Pancreas (tissue), 10 donors: Measurements from ENCODE around the gene DOCK1. TPM values are rescaled to one million over a fixed set of nuclear protein-coding genes. Genes with fewer than 3 reads are reported as not detected.

Experiments used
- ATAC-seq, 4 donors: fragments of 200-7000 bp; cut with Tn5 transposase; one replicate each; pipeline versions ENCODE4 v1.8.0 to v1.9.1; 2020; ENCODE audit warnings: mild to moderate bottlenecking in 4 of 4, moderate library complexity in 4 of 4
- DNase-seq, 6 donors: peaks; one replicate each; pipeline ENCODE4 v3.0.0-alpha.2; 2020
- FAIRE-seq: peaks from 2 replicates; lab custom pipeline; 2012; peaks lifted over from hg19 to GRCh38; lab: Jason Lieb, UNC
- H3K27ac ChIP-seq, 4 donors: fragments of 200-600 bp; sonication (generic); 1 replicate in 3 of 4; 2 replicates in 1 of 4; pipeline versions ENCODE4 v1.5.0 to v1.8.0; 2020
- H3K27me3 ChIP-seq, 4 donors: fragments of 200-600 bp; one replicate each; pipeline ENCODE4 v1.8.0; 2021
- H3K36me3 ChIP-seq, 3 donors: fragments of 200-600 bp; sonication (generic) in 1 of 3; one replicate each; pipeline versions ENCODE4 v1.5.0 to v1.8.0; 2020 to 2021
- H3K4me1 ChIP-seq, 3 donors: fragments of 200-600 bp; one replicate each; pipeline ENCODE4 v1.8.0; 2021
- H3K4me3 ChIP-seq, 4 donors: fragments of 200-600 bp; sonication (generic) in 2 of 4; one replicate each; pipeline versions ENCODE4 v1.5.0 to v1.8.0; 2020 to 2021
- H3K9me3 ChIP-seq, 4 donors: fragments of 200-600 bp; one replicate each; pipeline ENCODE4 v1.8.0; 2021
- WGBS, 2 donors: extraction: QIAGEN DNeasy Blood & Tissue Kit; methylation state at CpG; one replicate each; pipeline ENCODE4 v1.1.7; 2013; 5-methylcytosine and 5-hydroxymethylcytosine counted together
- intact Hi-C, 3 donors: fragments of 100-400 bp; cut with DNase I; formaldehyde crosslinking; loops; one replicate each; pipeline versions ENCODE4 v1.11.1 to v1.14.2; 2022
- polyA plus RNA-seq, 2 donors: library from polyadenylated mRNA; stranded (reverse); fragments of 200-250 nt; gene quantifications; one replicate each; pipeline ENCODE4 v1.2.3, GENCODE V29; 2013
- total RNA-seq, 6 donors: library from RNA; stranded (reverse); fragmentation: NEBNext Ultra II Directional in 4 of 6; extraction: Animal tissue kit (Norgen Biotek cat#: 25700) in 4 of 6; gene quantifications; one replicate each; pipeline versions ENCODE4 v1.2.1 to v1.2.4, GENCODE V29; 2021 to 2023
- TF ChIP-seq, protein P1 (sequence below), 4 donors: fragments of 200-600 bp; sonication (generic) in 3 of 4; IDR thresholded peaks; one replicate each; pipeline versions ENCODE4 v1.5.0 to v1.8.0; 2021; ENCODE audit warnings: antibody characterized with exemption in 4 of 4
- donor health status: healthy with polysubstance abuse.
- donor health status: DM: no; HTN: no; CAD: no; lungs with moderate emphysema.
- donor health status: DM: no; HTN: no; CAD: no.
- donor health status: control.
- donor health status: control.
- donor health status: Bipolar disorder and iron deficiency.
- donor health status: DM: yes; HTN: yes; CAD: no.
- donor health status: DM: no; HTN: no; CAD: no.
- donor health status: DM: no; HTN: no; CAD: no.
- donor health status: DM: yes; HTN: yes; CAD: no.

DOCK1 gene
- total and polyA plus RNA-seq, 8 donors: 12.1 to 38.6 (median 24.2) TPM

- intact Hi-C loops: no loop called here
Observed at GRCh38 chr10:127458016-127458810, 553.0 kb downstream of the DOCK1 start.

GRCh38 chr10:127458829-127459228 lies 553.6 kb downstream of the DOCK1 start:
- no peak for ATAC-seq
- no peak for FAIRE-seq
- WGBS, 2 donors: 88 to 89% methylated on average over 6 of the region's 6 CpGs
- Histone ChIP-seq H3K9me3 (no peaks in the 10 kb centered on the region), H3K27me3 (no peaks in the 10 kb centered on the region), H3K36me3 (no peaks in the 10 kb centered on the region), H3K4me1 (no peaks in the 10 kb centered on the region), H3K4me3 (no peak overlapping the region), H3K27ac (no peak overlapping the region)
- TF ChIP-seq, protein P1, sequence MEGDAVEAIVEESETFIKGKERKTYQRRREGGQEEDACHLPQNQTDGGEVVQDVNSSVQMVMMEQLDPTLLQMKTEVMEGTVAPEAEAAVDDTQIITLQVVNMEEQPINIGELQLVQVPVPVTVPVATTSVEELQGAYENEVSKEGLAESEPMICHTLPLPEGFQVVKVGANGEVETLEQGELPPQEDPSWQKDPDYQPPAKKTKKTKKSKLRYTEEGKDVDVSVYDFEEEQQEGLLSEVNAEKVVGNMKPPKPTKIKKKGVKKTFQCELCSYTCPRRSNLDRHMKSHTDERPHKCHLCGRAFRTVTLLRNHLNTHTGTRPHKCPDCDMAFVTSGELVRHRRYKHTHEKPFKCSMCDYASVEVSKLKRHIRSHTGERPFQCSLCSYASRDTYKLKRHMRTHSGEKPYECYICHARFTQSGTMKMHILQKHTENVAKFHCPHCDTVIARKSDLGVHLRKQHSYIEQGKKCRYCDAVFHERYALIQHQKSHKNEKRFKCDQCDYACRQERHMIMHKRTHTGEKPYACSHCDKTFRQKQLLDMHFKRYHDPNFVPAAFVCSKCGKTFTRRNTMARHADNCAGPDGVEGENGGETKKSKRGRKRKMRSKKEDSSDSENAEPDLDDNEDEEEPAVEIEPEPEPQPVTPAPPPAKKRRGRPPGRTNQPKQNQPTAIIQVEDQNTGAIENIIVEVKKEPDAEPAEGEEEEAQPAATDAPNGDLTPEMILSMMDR (IDR thresholded peaks at IDR 0.05): no peak
- intact Hi-C loops: no loop called here
- DNase-seq: no peak

More at GRCh38 chr10:127458016-127458810, 553.0 kb downstream of the DOCK1 start:
- DNase-seq: no peak
- Histone ChIP-seq H3K9me3 (no peaks in the 10 kb centered on the region), H3K4me3 (no peak overlapping the region), H3K27me3 (no peaks in the 10 kb centered on the region), H3K4me1 (no peaks in the 10 kb centered on the region), H3K36me3 (no peaks in the 10 kb centered on the region), H3K27ac (no peak overlapping the region)
- TF ChIP-seq, protein P1 (IDR thresholded peaks at IDR 0.05): no peak
- FAIRE-seq: no peak
- ATAC-seq: no peak
- WGBS, 2 donors: 83 to 89% methylated on average over 11 of the region's 11 CpGs

GRCh38 chr10:127459918-127460317 lies 554.7 kb downstream of the DOCK1 start:
- intact Hi-C loops: no loop called here
- H3K4me1 ChIP-seq: no peaks in the 10 kb centered on the region
- H3K27ac ChIP-seq: no peak overlapping the region
- WGBS, 2 donors: 59 to 79% methylated on average over 8 of the region's 8 CpGs
- FAIRE-seq: no peak
- no peak for ATAC-seq
- no peak overlapping the region for H3K4me3 ChIP-seq
- H3K27me3 ChIP-seq: no peaks in the 10 kb centered on the region
- TF ChIP-seq, protein P1 (IDR thresholded peaks at IDR 0.05): no peak
- no peak for DNase-seq
- no peaks in the 10 kb centered on the region for H3K36me3 ChIP-seq
- H3K9me3 ChIP-seq: no peaks in the 10 kb centered on the region

GRCh38 chr10:127462643-127463295 lies 557.5 kb downstream of the DOCK1 start:
- Histone ChIP-seq H3K4me1 (no peaks in the 10 kb centered on the region), H3K9me3 (no peaks in the 10 kb centered on the region), H3K36me3 (no peaks in the 10 kb centered on the region), H3K4me3 (no peak overlapping the region), H3K27ac (no peak overlapping the region), H3K27me3 (no peaks in the 10 kb centered on the region)
- FAIRE-seq (no peak), DNase-seq (no peak), ATAC-seq (no peak)
- intact Hi-C loops: no loop called here
- 42% methylated on average over 5 of the region's 5 CpGs for WGBS, 2 donors
- TF ChIP-seq, protein P1 (IDR thresholded peaks at IDR 0.05): no peak

- Histone ChIP-seq H3K27ac (no peak overlapping the region), H3K36me3 (no peaks in the 10 kb centered on the region), H3K9me3 (no peaks in the 10 kb centered on the region), H3K4me1 (no peaks in the 10 kb centered on the region), H3K27me3 (no peaks in the 10 kb centered on the region), H3K4me3 (no peak overlapping the region)
- ATAC-seq (no peak), DNase-seq (no peak), FAIRE-seq (no peak)
- TF ChIP-seq, protein P1 (IDR thresholded peaks at IDR 0.05): no peak
- 63 to 79% methylated on average over 10 of the region's 10 CpGs for WGBS, 2 donors
- intact Hi-C loops: no loop called here
Observed at GRCh38 chr10:127463548-127463947, 558.3 kb downstream of the DOCK1 start.
